PC-3 (cell line): ENCODE measurements around the gene FBXW2. TPM values are rescaled to one million over a fixed set of nuclear protein-coding genes. Genes with fewer than 3 reads are reported as not detected.

Experiments used
- ATAC-seq: fragments of 200-7000 bp; cut with Tn5 transposase; 2 replicates; pipeline ENCODE4 v1.9.1; 2020; ENCODE audit warnings: mild to moderate bottlenecking, moderate library complexity
- BruUV-seq: library from RNA; stranded (reverse); fragments of 400-500 nt; replicated peaks from 2 replicates; lab custom pipeline; 2021; lab: Mats Ljungman, UMichigan
- CTCF ChIA-PET: fragments of 300-600 bp; sonication (Branson Sonifier 250); formaldehyde crosslinking; loops from one replicate; lab custom pipeline; 2022; ENCODE audit warnings: antibody characterized with exemption; lab: Charles Lee
- POLR2A ChIA-PET: fragments of 300-600 bp; sonication (Branson Sonifier 250); formaldehyde crosslinking; loops from one replicate; lab custom pipeline; 2022; ENCODE audit warnings: antibody characterized with exemption; ENCODE audit not compliant: unreplicated experiment; lab: Charles Lee
- DNase-seq: peaks from one replicate; pipeline ENCODE4 v3.0.0-alpha.2; 2015
- H2AFZ ChIP-seq: fragments of 300-600 bp; sonication (generic); 2 replicates; pipeline ENCODE4 v1.6.0; 2016; ENCODE audit warnings: antibody characterized with exemption, low read length
- H3F3A ChIP-seq: fragments of 300-600 bp; sonication (generic); one replicate; pipeline ENCODE4 v1.6.0; 2017; ENCODE audit warnings: antibody characterized with exemption, low read length, control low read depth, mild to moderate bottlenecking; ENCODE audit not compliant: unreplicated experiment
- H3K27ac ChIP-seq: fragments of 300-600 bp; sonication (generic); 2 replicates; pipeline ENCODE4 v1.5.1; 2016; ENCODE audit warnings: mild to moderate bottlenecking, low read length
- H3K27me3 ChIP-seq: fragments of 300-600 bp; sonication (generic); 2 replicates; pipeline ENCODE4 v1.6.1; 2016; ENCODE audit warnings: low read length, mixed read lengths
- H3K36me3 ChIP-seq: fragments of 300-600 bp; sonication (generic); 2 replicates; pipeline ENCODE4 v1.6.1; 2016; ENCODE audit warnings: low read depth, mixed run types, low read length, mixed read lengths
- H3K4me1 ChIP-seq: fragments of 300-600 bp; sonication (generic); 2 replicates; pipeline ENCODE4 v1.5.1; 2016; ENCODE audit warnings: low read length; ENCODE audit not compliant: insufficient read depth
- H3K4me2 ChIP-seq: fragments of 300-600 bp; sonication (generic); 2 replicates; pipeline ENCODE4 v1.6.0; 2016; ENCODE audit warnings: low read length
- H3K4me3 ChIP-seq: fragments of 300-600 bp; sonication (generic); 2 replicates; pipeline ENCODE4 v1.5.1; 2016; ENCODE audit warnings: mild to moderate bottlenecking, low read length, mixed read lengths
- H3K79me2 ChIP-seq: fragments of 300-600 bp; sonication (generic); 2 replicates; pipeline ENCODE4 v1.6.1; 2017; ENCODE audit warnings: low read length, mixed read lengths
- H3K9ac ChIP-seq: fragments of 300-600 bp; sonication (generic); 2 replicates; pipeline ENCODE4 v1.6.0; 2016; ENCODE audit warnings: mild to moderate bottlenecking, low read length
- H3K9me2 ChIP-seq: fragments of 300-600 bp; sonication (generic); replicated peaks from 2 replicates; pipeline ENCODE4 v1.6.1; 2016; ENCODE audit warnings: mixed run types, low read length, mixed read lengths
- H3K9me3 ChIP-seq: fragments of 300-600 bp; sonication (generic); 2 replicates; pipeline ENCODE4 v1.6.1; 2016; ENCODE audit warnings: low read length, mixed read lengths
- H4K20me1 ChIP-seq: fragments of 300-600 bp; sonication (generic); 2 replicates; pipeline ENCODE4 v1.6.1; 2016; ENCODE audit warnings: low read length, mixed read lengths
- CTCF ChIP-seq: fragments of 300-600 bp; sonication (generic); conservative IDR thresholded peaks from 2 replicates; pipeline ENCODE4 v1.5.1; 2017; ENCODE audit warnings: antibody characterized with exemption, low read depth, mild to moderate bottlenecking, low read length
- EZH2 ChIP-seq: fragments of 300-600 bp; sonication (generic); IDR thresholded peaks from one replicate; pipeline ENCODE4 v1.6.1; 2017; ENCODE audit warnings: antibody characterized with exemption, mild to moderate bottlenecking, low read length; ENCODE audit not compliant: unreplicated experiment
- EZH2phosphoT487 ChIP-seq: fragments of 300-600 bp; sonication (generic); IDR thresholded peaks from 2 replicates; pipeline ENCODE4 v1.6.1; 2018; ENCODE audit warnings: mild to moderate bottlenecking, antibody characterized with exemption, low read length, borderline replicate concordance
- intact Hi-C: fragments of 100-400 bp; cut with micrococcal nuclease; formaldehyde crosslinking; loops from 2 replicates; pipeline ENCODE4 v1.9.0; 2023
- total RNA-seq: library from RNA; depleted of rRNA; stranded (reverse); fragments of >200 nt; gene quantifications from 2 replicates; pipeline ENCODE4 v1.2.3, GENCODE V29; 2014

The FBXW2 gene
- total RNA-seq, 1 experiment from 2014 or later: 30.5 TPM

GRCh38 chr9:120776788-120777187 is 16.4 kb downstream of the FBXW2 start:
- Histone ChIP-seq H3K27me3 (no peaks in the 10 kb centered on the region), H3K9me2 (no peaks in the 10 kb centered on the region), H3K4me3 (no peak overlapping the region), H3K27ac (no peak overlapping the region), H3K4me1 (no peaks in the 10 kb centered on the region), H3F3A (no peaks in the 10 kb centered on the region), H3K79me2 (peaks cover 11% of the 10 kb centered on the region), H3K9me3 (no peaks in the 10 kb centered on the region), H3K9ac (no peak overlapping the region), H4K20me1 (0 out of 2 replicates have a peak, but pooled peaks cover 3% of the 10 kb centered on the region), H3K36me3 (peaks cover 25% of the 10 kb centered on the region; the same call in 1 of the 2 replicates), H2AFZ (no peak overlapping the region), H3K4me2 (no peak overlapping the region)
- ATAC-seq (no peak), DNase-seq (no peak)
- CTCF ChIA-PET: no interaction called here
- TF ChIP-seq EZH2 (no peak), EZH2phosphoT487 (no peak), CTCF (no peak)
- POLR2A ChIA-PET: no interaction called here
- no TSS peak for BruUV-seq
- intact Hi-C loops: no loop called here

GRCh38 chr9:120775859-120776258 is 17.4 kb downstream of the FBXW2 start:
- no peak for TF ChIP-seq EZH2phosphoT487
- no peak for TF ChIP-seq EZH2
- no peak for TF ChIP-seq CTCF
- POLR2A ChIA-PET: no interaction called here
- Histone ChIP-seq H2AFZ (no peak overlapping the region), H3K9me2 (no peaks in the 10 kb centered on the region), H3K4me2 (no peak overlapping the region), H3K9ac (no peak overlapping the region), H3K27ac (no peak overlapping the region), H3K79me2 (peaks cover 6% of the 10 kb centered on the region), H3K27me3 (no peaks in the 10 kb centered on the region), H3K4me3 (no peak overlapping the region), H3K36me3 (peaks cover 30% of the 10 kb centered on the region; the same call in 1 of the 2 replicates), H3F3A (no peaks in the 10 kb centered on the region), H3K9me3 (no peaks in the 10 kb centered on the region), H4K20me1 (0 out of 2 replicates have a peak, but pooled peaks cover 3% of the 10 kb centered on the region), H3K4me1 (no peaks in the 10 kb centered on the region)
- CTCF ChIA-PET: no interaction called here
- DNase-seq (no peak), ATAC-seq (no peak)
- intact Hi-C loops: no loop called here
- BruUV-seq: no TSS peak

- 0 out of 2 replicates have a peak, but pooled peaks cover 3% of the 10 kb centered on the region for H4K20me1 ChIP-seq
- peaks cover 27% of the 10 kb centered on the region; the same call in 1 of the 2 replicates for H3K36me3 ChIP-seq
- no peaks in the 10 kb centered on the region for H3K79me2 ChIP-seq
- no peaks in the 10 kb centered on the region for H3K27me3 ChIP-seq
- no peak overlapping the region for H3K27ac ChIP-seq
- TF ChIP-seq EZH2 (no peak), EZH2phosphoT487 (no peak), CTCF (no peak)
- H3F3A ChIP-seq: no peaks in the 10 kb centered on the region
- no peak overlapping the region for H3K4me2 ChIP-seq
- no peak overlapping the region for H3K9ac ChIP-seq
- H3K4me1 ChIP-seq: no peaks in the 10 kb centered on the region
- H2AFZ ChIP-seq: no peak overlapping the region
- H3K4me3 ChIP-seq: no peak overlapping the region
- H3K9me3 ChIP-seq: no peaks in the 10 kb centered on the region
- CTCF ChIA-PET: no interaction called here
- ATAC-seq (no peak), DNase-seq (peak; percentile 4)
- no TSS peak for BruUV-seq
- H3K9me2 ChIP-seq: no peaks in the 10 kb centered on the region
- POLR2A ChIA-PET: interaction anchor here (0.7 kb wide), 1 partner anchor 261 kb away, joined by 4 read pairs; no protein-coding TSS in a partner anchor
- intact Hi-C loops: no loop called here
Measured at GRCh38 chr9:120774719-120775118, 18.5 kb downstream of the FBXW2 start.
